Measurements from ENCODE around the gene COG3.

Gene COG3

GRCh38 chr13:45545686-45546409 is 81.1 kb downstream of the COG3 start:
- DNase-seq (ENCODE audit: low spot score): no peak

GRCh38 chr13:45546410-45546765 is 81.6 kb downstream of the COG3 start:
- no peak for DNase-seq (ENCODE audit: low spot score)

DNA sequence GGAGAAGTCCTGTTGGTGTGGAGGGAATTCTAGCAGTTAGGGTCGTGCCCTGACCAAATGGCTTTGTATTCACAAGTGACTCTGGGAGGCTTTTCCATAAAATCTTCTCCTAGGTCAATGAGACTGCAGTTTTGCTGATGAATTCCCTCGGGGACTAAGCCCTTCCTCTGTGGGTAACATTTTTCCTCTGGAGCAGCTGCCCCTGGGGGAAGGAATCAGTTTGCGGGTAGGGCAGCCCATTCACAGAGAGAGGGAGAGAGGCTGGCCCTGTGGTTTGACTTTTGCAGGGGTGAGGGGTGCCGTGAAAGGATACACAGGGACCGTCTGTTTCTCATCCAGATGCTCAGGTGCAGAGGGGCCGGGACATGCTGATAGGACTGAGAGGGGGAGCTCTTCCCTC is 83.5 kb downstream of the COG3 start:
- DNase-seq (ENCODE audit: low spot score): no peak

GRCh38 chr13:45554604-45555109 is 89.9 kb downstream of the COG3 start:
- DNase-seq (ENCODE audit: low spot score): no peak

DNA sequence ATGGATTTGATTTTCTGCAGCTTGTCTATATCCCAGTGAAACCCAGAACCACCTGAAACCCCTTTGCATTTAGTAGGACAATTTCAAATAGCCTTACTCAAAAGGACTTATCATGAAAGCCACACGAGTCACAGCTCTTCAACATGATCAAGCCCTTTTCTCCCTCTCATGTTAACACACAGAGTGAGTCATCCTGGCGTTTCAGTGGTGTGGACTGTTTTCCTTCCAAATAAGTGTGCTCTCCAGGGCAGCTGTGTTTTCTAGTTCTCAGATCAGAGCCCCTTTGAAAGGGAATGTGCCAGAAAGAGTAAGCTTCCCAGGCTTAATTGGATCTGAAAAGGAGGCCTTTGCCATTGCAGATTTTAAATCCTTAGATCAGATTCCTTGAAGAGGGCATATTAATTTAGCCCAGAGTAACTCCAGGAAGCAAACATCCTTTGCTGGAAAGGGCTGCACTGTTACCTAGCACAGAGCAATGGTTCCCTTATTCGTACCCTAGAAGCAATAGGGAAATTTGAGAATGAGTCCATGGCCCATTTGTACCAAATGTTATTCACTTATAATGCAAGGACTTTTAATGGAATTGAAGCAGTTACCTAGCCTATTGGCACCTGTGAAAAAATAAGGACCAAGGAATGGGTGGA is 99.5 kb downstream of the COG3 start:
- DNase-seq (ENCODE audit: low spot score): no peak

GRCh38 chr13:45565331-45565730 is 100.6 kb downstream of the COG3 start:
- no peak for DNase-seq (ENCODE audit: low spot score)

DNA sequence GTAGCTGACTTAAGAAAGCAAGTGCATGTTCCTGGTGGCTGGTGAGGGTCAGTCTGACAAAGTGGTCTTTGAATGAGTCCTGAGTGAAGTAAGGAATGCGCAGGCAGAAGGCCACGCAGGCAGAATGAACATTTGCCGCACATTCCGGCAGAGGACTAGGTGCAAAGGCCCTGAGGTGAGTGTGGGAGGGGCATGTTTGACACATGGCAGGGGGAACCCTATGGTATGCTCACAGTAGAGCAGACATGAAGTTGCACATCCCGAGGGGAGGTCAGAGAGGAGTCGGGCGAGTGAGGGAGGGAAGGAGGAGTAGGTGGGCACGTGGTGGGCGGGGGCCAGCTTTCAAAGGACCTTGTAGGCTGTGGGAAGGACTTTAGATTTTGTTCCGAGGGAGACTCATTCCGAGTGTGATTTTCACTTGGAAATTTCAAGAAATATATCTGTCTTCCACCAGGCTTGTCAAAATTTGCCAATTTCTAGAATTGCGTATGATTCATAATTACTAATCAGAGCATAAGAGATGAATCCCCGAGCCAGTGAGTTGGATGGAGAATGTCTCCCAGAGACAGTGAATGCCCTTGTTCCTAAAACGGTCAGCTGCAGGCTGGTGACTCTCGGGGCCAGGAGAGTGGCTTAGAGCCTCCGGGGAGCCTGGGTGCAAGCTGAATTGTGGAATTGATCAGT is 110.5 kb downstream of the COG3 start:
- no peak for DNase-seq (ENCODE audit: low spot score)

- DNase-seq (ENCODE audit: low spot score): no peak
Measured at GRCh38 chr13:45575830-45576180, 111.1 kb downstream of the COG3 start.

- no peak for DNase-seq (ENCODE audit: low spot score)
Measured at GRCh38 chr13:45576466-45576865, 111.7 kb downstream of the COG3 start.

- no peak for DNase-seq (ENCODE audit: low spot score)
Measured at GRCh38 chr13:45582408-45583076, 117.8 kb downstream of the COG3 start.

DNA sequence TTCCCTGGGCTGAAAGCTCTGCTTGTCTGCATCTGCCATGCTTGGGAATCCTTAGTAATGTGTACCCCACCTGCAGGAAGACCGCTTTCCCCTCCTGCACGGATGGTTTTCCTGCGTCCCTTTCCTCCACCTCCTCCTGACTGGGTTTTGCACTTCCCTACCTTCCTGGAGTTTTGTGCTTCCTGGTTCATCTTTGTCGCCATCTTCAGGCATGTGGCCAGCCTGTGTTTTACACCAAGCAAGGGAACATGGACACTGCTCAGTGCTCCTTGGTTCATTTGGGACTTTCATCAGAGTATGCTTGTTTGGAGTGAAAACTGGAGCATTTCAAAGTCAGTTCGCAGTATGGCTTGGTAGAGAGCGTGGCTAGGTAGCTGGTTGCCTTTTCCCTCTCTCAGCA is 120.1 kb downstream of the COG3 start:
- peak; percentile 38 for DNase-seq (ENCODE audit: low spot score)

Measured in iPS-NIHi11 (cell line).